ENCODE results near the gene SLC9A3. TPM values are rescaled to one million over a fixed set of nuclear protein-coding genes. Genes with fewer than 3 reads are reported as not detected.

The SLC9A3 gene
- polyA plus RNA-seq, 3 donors, result 0.31 to 0.42 (median 0.36) TPM

DNA sequence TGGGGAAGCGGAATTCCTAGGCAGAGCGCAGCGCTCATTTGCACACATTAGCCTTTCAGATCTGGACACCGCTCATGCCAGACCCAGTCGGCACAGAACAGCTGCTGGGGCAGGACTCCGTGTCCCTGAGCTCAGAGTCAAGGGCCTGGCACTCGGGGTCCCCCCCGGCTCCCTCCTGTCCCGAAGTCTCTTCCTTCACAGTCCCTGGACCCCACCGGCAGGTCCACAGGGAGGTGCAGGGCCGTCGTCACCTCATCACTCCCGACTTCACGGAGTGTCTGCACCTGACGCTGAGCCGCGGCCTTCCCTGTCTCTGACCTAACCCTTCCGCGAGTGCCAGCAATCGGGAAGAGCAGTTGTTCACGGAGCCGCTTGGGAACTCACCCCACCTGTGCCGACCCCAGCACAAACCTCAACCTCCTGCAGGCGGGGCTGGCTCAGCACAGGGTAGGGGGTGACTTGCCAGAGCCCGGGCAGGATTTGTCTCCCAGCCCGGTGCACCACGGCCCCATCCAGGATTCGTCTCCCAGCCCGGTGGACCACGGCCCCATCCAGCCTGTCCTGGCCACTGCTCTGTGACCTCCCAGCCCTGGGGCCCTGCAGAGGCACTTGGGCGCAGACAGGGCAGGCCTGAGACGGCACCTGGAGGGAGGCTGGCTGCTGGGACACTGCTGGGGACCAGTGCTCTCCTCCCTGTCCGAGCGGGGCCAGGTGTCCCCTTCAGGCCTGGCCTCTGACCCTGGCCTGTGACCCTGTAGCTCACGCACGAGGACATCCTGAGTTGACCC lies 9.9 kb upstream of the SLC9A3 start:
- H3K36me3 Mint-ChIP-seq, result no peaks in the 10 kb centered on the region
- H3K27ac Mint-ChIP-seq, result no peak overlapping the region
- H3K4me3 Mint-ChIP-seq, result peak overlapping the region in 1 of 2 donors; percentile 75
- Histone ChIP-seq H3K4me1 (ENCODE audit: control insufficient read depth in 1 of 2, insufficient read depth in 2 of 2, low read length in 2 of 2) (peaks cover 27 to 34% of the 10 kb centered on the region in 2 donors), H3K9ac (ENCODE audit: insufficient read depth, low read length, poor library complexity, severe bottlenecking) (no peak overlapping the region), H3K27ac (ENCODE audit: low read depth in 1 of 2, low read length in 2 of 2) (no peak overlapping the region), H3K4me2 (replicated peaks; ENCODE audit: extremely low read depth, low read length, poor library complexity, severe bottlenecking) (no peak overlapping the region), H3K4me3 (replicated peaks in 1 of 3; ENCODE audit: low read depth in 2 of 3, low read length in 3 of 3) (no peak overlapping the region), H3K9me3 (replicated peaks in 1 of 2; ENCODE audit: control insufficient read depth in 1 of 2, insufficient read depth in 1 of 2, low read length in 2 of 2) (peaks cover 7 to 15% of the 10 kb centered on the region in 2 donors), H3K27me3 (ENCODE audit: control insufficient read depth in 2 of 2, insufficient read depth in 2 of 2, low read length in 2 of 2) (peaks cover 6 to 76% of the 10 kb centered on the region in 2 donors), H3K79me2 (ENCODE audit: insufficient read depth, low read length) (no peaks in the 10 kb centered on the region), H3K36me3 (replicated peaks in 1 of 2; ENCODE audit: control insufficient read depth in 1 of 2, insufficient read depth in 2 of 2, low read length in 2 of 2) (no peaks in the 10 kb centered on the region), H4K20me1 (ENCODE audit: insufficient read depth, low read length) (no peaks in the 10 kb centered on the region), H2AFZ (ENCODE audit: insufficient read depth, low read depth, low read length, poor library complexity, severe bottlenecking) (no peak overlapping the region)
- H3K9me3 Mint-ChIP-seq, result peaks cover under 1 to 16% (median 8%) of the 10 kb centered on the region in 7 donors
- intact Hi-C loops (cut with micrococcal nuclease), result no loop called here
- no peak for DNase-seq
- TF ChIP-seq, protein P1, sequence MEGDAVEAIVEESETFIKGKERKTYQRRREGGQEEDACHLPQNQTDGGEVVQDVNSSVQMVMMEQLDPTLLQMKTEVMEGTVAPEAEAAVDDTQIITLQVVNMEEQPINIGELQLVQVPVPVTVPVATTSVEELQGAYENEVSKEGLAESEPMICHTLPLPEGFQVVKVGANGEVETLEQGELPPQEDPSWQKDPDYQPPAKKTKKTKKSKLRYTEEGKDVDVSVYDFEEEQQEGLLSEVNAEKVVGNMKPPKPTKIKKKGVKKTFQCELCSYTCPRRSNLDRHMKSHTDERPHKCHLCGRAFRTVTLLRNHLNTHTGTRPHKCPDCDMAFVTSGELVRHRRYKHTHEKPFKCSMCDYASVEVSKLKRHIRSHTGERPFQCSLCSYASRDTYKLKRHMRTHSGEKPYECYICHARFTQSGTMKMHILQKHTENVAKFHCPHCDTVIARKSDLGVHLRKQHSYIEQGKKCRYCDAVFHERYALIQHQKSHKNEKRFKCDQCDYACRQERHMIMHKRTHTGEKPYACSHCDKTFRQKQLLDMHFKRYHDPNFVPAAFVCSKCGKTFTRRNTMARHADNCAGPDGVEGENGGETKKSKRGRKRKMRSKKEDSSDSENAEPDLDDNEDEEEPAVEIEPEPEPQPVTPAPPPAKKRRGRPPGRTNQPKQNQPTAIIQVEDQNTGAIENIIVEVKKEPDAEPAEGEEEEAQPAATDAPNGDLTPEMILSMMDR (IDR thresholded peaks at IDR 0.05), result no peak
- 72% methylated on average over 36 of the region's 36 CpGs for WGBS (ENCODE audit: insufficient coverage)
- H3K27me3 Mint-ChIP-seq (ENCODE audit: low read depth in 3 of 3), result peaks cover 67 to 83% (median 83%) of the 10 kb centered on the region in 3 donors
- peaks cover 28% of the 10 kb centered on the region for H3K4me1 Mint-ChIP-seq

DNA sequence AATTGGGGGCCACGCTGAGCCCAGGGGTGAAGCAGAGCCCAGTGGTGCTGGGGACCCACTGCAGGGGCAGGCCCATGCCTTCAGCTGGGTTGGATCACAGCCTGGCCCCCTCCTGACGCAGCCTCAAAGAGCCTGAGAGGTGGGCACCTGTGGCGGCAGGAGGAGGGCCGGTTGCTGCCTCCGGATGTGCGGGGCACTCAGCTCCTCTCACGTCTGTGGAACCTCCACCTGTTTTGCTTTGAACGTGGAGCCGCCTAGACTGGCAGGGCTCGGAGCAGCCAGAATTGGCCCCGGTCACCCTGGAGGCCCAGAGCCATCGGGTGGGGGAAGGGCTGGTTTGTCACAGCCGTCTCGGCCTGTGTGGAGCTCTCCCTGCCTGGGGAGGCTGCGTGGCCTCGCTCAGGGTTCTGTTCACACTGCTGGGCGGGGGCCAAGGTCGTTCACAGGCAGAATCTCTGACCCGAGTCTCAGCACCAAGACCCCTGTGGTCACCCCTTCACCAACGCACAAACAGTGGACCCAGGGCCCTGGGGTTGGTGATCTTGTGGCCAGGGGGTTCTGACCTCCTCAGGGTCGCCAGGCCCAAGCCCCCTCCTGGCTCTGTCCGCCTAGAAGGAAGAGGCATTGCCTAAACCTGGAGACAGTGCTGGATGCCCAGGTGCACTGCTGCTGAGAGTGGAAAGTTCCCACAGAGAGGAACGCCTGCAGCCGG lies 9.2 kb upstream of the SLC9A3 start:
- Histone ChIP-seq H3K79me2 (ENCODE audit: insufficient read depth, low read length) (no peaks in the 10 kb centered on the region), H3K27ac (ENCODE audit: low read depth in 1 of 2, low read length in 2 of 2) (no peak overlapping the region), H3K9me3 (replicated peaks in 1 of 2; ENCODE audit: control insufficient read depth in 1 of 2, insufficient read depth in 1 of 2, low read length in 2 of 2) (peaks cover 7 to 15% of the 10 kb centered on the region in 2 donors), H3K36me3 (replicated peaks in 1 of 2; ENCODE audit: control insufficient read depth in 1 of 2, insufficient read depth in 2 of 2, low read length in 2 of 2) (no peaks in the 10 kb centered on the region), H4K20me1 (ENCODE audit: insufficient read depth, low read length) (no peaks in the 10 kb centered on the region), H2AFZ (ENCODE audit: insufficient read depth, low read depth, low read length, poor library complexity, severe bottlenecking) (no peak overlapping the region), H3K27me3 (ENCODE audit: control insufficient read depth in 2 of 2, insufficient read depth in 2 of 2, low read length in 2 of 2) (peaks cover 8 to 74% of the 10 kb centered on the region in 2 donors), H3K4me3 (replicated peaks in 1 of 3; ENCODE audit: low read depth in 2 of 3, low read length in 3 of 3) (no peak overlapping the region), H3K4me1 (ENCODE audit: control insufficient read depth in 1 of 2, insufficient read depth in 2 of 2, low read length in 2 of 2) (peaks cover 32 to 39% of the 10 kb centered on the region in 2 donors), H3K9ac (ENCODE audit: insufficient read depth, low read length, poor library complexity, severe bottlenecking) (no peak overlapping the region), H3K4me2 (replicated peaks; ENCODE audit: extremely low read depth, low read length, poor library complexity, severe bottlenecking) (no peak overlapping the region)
- peak overlapping the region in 1 of 2 donors; percentile 75 for H3K4me3 Mint-ChIP-seq
- H3K27me3 Mint-ChIP-seq (ENCODE audit: low read depth in 3 of 3), result peaks cover 63 to 81% (median 80%) of the 10 kb centered on the region in 3 donors
- no peaks in the 10 kb centered on the region for H3K36me3 Mint-ChIP-seq
- H3K9me3 Mint-ChIP-seq, result peaks cover 1 to 20% (median 9%) of the 10 kb centered on the region in 7 donors
- intact Hi-C loops (cut with micrococcal nuclease), result no loop called here
- TF ChIP-seq, protein P1 (IDR thresholded peaks at IDR 0.05), result no peak
- peaks cover 32% of the 10 kb centered on the region for H3K4me1 Mint-ChIP-seq
- H3K27ac Mint-ChIP-seq, result no peak overlapping the region
- WGBS (ENCODE audit: insufficient coverage), result 88% methylated on average over 19 of the region's 24 CpGs
- DNase-seq, result no peak
